ENCODE results near the gene CNOT3. TPM values are rescaled to one million over a fixed set of nuclear protein-coding genes. Genes with fewer than 3 reads are reported as not detected.

CNOT3 gene
- total RNA-seq, 4 donors from 2014 or later: 19.5 to 56.9 (median 37.1) TPM

DNA sequence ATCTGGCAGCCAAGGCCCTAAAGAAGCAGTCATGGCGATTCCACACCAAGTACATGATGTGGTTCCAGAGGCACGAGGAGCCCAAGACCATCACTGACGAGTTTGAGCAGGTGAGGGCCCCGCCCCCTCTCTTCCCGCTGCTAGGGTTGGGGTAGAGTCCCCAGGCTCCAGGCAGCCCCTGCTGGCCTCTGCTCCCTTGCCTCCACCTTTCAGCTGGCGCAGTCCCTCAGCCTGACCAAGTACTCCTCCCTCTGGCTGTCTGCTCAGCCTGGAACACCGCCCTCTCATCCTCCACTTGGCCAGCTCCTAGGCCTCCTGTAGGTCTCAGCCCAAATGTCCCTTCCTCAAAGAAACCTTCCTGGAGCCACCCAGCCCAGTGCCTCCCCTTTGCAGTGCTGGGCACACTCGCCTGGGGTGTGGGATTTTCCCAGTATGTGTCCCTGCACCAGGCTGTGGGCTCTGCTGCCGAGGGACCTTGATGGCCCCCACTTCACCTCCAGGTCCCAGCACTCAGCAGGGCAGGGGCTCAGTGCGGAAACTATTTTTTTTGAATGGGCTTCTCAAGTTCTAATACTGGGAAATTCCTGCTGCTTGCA, 16.3 kb downstream of the CNOT3 start:
- no peak overlapping the region for H3K4me3 ChIP-seq (ENCODE audit: low read depth, poor library complexity, severe bottlenecking)
- no peak for DNase-seq (ENCODE audit: low spot score in 2 of 2)
- WGBS, 2 donors: 69 to 74% methylated on average over 9 to 10 of the region's 10 CpGs
- intact Hi-C loops (cut with DNase I; ENCODE audit: low total_unique reads): no loop called here
- TF ChIP-seq, protein P1, sequence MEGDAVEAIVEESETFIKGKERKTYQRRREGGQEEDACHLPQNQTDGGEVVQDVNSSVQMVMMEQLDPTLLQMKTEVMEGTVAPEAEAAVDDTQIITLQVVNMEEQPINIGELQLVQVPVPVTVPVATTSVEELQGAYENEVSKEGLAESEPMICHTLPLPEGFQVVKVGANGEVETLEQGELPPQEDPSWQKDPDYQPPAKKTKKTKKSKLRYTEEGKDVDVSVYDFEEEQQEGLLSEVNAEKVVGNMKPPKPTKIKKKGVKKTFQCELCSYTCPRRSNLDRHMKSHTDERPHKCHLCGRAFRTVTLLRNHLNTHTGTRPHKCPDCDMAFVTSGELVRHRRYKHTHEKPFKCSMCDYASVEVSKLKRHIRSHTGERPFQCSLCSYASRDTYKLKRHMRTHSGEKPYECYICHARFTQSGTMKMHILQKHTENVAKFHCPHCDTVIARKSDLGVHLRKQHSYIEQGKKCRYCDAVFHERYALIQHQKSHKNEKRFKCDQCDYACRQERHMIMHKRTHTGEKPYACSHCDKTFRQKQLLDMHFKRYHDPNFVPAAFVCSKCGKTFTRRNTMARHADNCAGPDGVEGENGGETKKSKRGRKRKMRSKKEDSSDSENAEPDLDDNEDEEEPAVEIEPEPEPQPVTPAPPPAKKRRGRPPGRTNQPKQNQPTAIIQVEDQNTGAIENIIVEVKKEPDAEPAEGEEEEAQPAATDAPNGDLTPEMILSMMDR (IDR thresholded peaks at IDR 0.05): no peak
- no peak for TF ChIP-seq POLR2A (IDR thresholded peaks at IDR 0.05)

DNA sequence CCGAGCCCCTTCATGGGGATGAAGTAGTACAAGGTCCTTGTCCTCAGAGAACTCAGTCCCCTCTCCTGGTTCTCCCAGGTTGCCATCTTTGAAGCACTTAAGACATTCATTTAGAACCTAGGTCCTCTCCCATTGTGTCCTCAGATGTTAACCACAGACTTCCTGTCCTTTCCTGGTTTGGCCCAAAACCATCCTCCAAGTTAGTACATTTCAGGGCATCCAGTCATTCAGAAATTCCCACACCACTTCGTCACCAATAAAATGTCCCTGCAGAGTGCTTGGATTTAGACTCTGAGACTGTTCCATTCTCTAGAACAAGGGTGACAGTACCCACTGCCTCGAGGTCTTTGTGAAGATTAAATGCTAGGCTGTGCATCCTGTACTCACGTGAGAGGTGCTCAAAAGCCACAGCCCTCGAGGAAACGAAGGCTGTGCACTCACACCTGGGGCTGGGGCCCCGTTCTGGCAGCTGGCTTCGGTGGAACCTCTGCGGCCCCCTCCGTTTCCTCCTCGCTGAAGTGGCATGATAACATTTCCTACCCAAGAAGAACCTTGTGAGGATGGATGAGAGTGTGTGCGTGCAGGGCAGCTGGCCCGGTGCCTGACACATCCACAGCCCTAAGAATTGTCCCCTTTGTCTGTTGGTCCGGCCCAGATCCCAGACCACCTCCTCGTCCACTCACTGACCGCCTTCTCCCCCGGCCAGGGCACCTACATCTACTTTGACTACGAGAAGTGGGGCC, 17.2 kb downstream of the CNOT3 start:
- no peak for DNase-seq (ENCODE audit: low spot score in 2 of 2)
- H3K4me3 ChIP-seq (ENCODE audit: low read depth, poor library complexity, severe bottlenecking): no peak overlapping the region
- TF ChIP-seq, protein P1 (IDR thresholded peaks at IDR 0.05): no peak
- no peak for TF ChIP-seq POLR2A (IDR thresholded peaks at IDR 0.05)
- intact Hi-C loops (cut with DNase I; ENCODE audit: low total_unique reads): no loop called here
- 68 to 71% methylated on average over 18 of the region's 18 CpGs for WGBS, 2 donors

DNA sequence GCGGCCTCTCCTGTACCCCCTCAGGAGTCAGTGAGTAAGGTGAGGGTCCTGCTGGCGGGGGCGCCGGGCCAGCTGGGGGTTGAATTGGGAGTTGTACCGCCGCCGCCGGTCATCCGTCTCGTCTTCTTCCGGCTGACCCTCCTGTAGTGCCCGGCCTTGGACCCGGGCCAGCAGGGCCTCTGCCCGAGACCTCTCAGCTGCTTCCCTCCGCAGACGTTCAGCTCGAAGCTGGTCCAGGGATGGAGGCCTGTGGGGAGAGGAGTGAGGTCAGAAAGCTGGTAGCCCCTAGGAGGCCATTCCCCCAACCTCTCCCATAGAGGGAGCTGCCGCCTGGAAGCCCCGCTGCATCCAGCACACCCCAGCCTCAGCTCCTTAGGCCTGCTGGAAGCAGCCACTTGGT, 18.1 kb downstream of the CNOT3 start:
- DNase-seq (ENCODE audit: low spot score in 2 of 2): no peak
- intact Hi-C loops (cut with DNase I; ENCODE audit: low total_unique reads): no loop called here
- 81 to 83% methylated on average over 16 to 19 of the region's 19 CpGs for WGBS, 2 donors
- TF ChIP-seq POLR2A (IDR thresholded peaks at IDR 0.05): no peak
- TF ChIP-seq, protein P1 (IDR thresholded peaks at IDR 0.05): no peak
- no peak overlapping the region for H3K4me3 ChIP-seq (ENCODE audit: low read depth, poor library complexity, severe bottlenecking)

DNA sequence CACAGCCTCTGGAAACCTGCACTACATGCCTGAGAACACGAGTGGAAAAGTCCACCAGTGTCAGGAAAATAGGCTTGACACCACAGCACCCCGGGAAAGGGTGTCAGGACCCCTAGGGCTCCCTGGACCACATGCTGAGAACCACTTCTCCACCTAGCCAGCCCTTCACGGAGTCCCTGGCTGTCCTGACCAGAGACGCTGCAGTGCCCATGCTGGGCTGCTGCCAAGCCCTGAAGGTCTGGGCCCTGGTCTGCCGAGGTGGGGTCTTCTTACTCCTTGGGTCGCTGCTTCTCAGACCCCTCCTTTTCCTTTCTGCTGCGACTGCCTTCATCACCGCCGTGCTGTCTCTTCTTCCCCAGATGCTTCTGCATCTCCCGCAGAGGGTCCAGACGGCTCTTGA, 18.9 kb downstream of the CNOT3 start:
- intact Hi-C loops (cut with DNase I; ENCODE audit: low total_unique reads): no loop called here
- no peak for TF ChIP-seq POLR2A (IDR thresholded peaks at IDR 0.05)
- TF ChIP-seq, protein P1 (IDR thresholded peaks at IDR 0.05): no peak
- WGBS, 2 donors: 69 to 77% methylated on average over 11 of the region's 11 CpGs

DNA sequence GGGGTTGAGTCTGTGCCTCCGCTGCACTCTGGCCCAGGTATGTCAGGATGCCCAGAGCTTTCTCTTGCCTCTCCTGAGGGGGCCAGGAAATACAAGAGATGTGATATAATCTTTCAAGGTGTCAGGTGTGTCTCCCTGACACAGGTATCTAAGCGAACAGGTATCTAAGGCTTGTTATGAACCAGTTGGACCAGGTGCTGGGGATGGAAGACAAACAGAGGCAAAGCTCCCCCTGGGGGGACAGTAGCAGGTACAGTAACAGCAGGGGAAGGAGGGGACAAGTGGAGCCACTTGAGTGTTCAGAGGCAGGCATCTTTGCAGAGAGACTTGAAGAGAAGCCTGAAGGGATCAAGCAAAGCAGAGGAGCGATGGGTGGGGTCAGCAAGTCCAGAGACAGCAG, 19.4 kb downstream of the CNOT3 start:
- intact Hi-C loops (cut with DNase I; ENCODE audit: low total_unique reads): no loop called here
- no peak overlapping the region for H3K4me3 ChIP-seq (ENCODE audit: low read depth, poor library complexity, severe bottlenecking)
- WGBS, 2 donors: 79 to 89% methylated on average over 2 to 3 of the region's 3 CpGs
- no peak for TF ChIP-seq POLR2A (IDR thresholded peaks at IDR 0.05)
- TF ChIP-seq, protein P1 (IDR thresholded peaks at IDR 0.05): no peak
- DNase-seq (ENCODE audit: low spot score in 2 of 2): no peak

More for the DNA sequence above, 18.9 kb downstream of the CNOT3 start:
- no peak for DNase-seq (ENCODE audit: low spot score in 2 of 2)
- no peak overlapping the region for H3K4me3 ChIP-seq (ENCODE audit: low read depth, poor library complexity, severe bottlenecking)

All from lower leg skin (tissue), 4 donors.